ENCODE results near the gene PGGT1B. TPM values are rescaled to one million over a fixed set of nuclear protein-coding genes. Genes with fewer than 3 reads are reported as not detected.

The PGGT1B gene
- total and polyA plus RNA-seq, 2 of the 8 experiments (the other 6 are each of a cell fraction or from before 2014, with no cell fraction given) = 1.9 to 43.1 TPM

DNA sequence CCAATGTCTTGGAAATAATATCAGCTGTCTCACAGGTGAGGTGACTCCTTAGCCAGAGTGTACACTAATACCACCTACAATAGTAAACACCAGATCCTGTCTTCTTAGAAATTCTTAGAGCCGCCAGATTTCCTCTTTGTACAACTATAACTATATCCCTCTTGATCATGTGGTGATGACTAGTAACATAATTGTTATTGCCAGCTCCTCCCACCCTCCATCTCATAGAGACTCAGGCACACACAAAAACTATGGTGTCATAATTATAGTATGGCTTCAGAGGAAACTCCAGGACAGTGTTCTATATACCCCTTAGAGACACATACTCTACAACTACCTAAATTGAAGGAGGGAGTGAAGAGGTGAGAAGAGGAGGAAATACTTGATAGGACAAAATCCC, 33.1 kb downstream of the PGGT1B start (continued):
- TF ChIP-seq SUZ12 (IDR thresholded peaks at IDR 0.05; ENCODE audit: low read length) (no peak), POLR2A (IDR thresholded peaks at IDR 0.05; ENCODE audit: control extremely low read depth in 1 of 2, low read depth in 2 of 2, low read length in 2 of 2) (no peak), KDM1A (IDR thresholded peaks at IDR 0.05; ENCODE audit: borderline replicate concordance, low read length) (no peak), ATF3 (IDR thresholded peaks at IDR 0.05; ENCODE audit: insufficient read depth, low read depth, low read length) (no peak), CREB1 (IDR thresholded peaks at IDR 0.05) (no peak), CHD2 (IDR thresholded peaks at IDR 0.05; ENCODE audit: low read length) (no peak)

All from H1 (cell line).